Forelimb muscle (tissue), 1 donor: ENCODE measurements around the gene ADD2. TPM values are rescaled to one million over a fixed set of nuclear protein-coding genes. Genes with fewer than 3 reads are reported as not detected.
"Not testable (repeated sequence)": the region's sequence is repeated elsewhere in the genome, so short reads cannot be mapped to it uniquely, and the experiment has no call there.

Source experiments
- DNase-seq: peaks from one replicate; pipeline ENCODE4 v3.0.0-alpha.2; 2013; ENCODE audit warnings: low read depth
- polyA plus RNA-seq: library from polyadenylated mRNA; unstranded; fragments of 120-200 nt; gene quantifications from one replicate; pipeline ENCODE4 v1.2.1, GENCODE V29; 2013; ENCODE audit not compliant: insufficient read length

ADD2 gene
- 1.8 TPM for polyA plus RNA-seq

GRCh38 chr2:70767699-70768589, at the start of gene ADD2:
ADD2 (minus strand) TSS chr2:70768200; CDS start chr2:70706408, 61,792 bp downstream.
- DNase-seq = no peak

GRCh38 chr2:70817284-70817954, 49.4 kb upstream of the ADD2 start:
- no peak for DNase-seq

DNA sequence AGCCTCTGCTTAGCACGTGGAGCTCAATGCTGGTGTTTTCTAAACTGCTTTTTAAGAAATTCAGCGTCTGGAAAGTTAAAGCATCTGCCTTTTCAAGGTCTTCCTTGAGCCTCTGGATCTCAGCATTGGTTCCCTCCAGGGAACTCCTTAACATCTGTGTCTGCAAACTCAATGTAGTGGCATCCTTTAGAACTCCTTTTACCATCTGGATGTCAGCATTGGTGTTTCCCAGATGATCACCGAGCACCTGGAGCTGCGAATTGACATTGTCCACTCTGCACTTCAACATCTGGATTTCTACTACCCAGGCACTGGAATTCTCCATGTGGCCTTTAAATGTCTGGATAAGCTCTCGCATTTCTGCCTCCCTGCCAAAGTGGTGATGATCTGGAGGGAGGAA, 48.7 kb upstream of the ADD2 start:
- no peak for DNase-seq

GRCh38 chr2:70808983-70809958, 41.3 kb upstream of the ADD2 start:
- no peak for DNase-seq

- no peak for DNase-seq
These were observed 39.8 kb upstream of the ADD2 start for GRCh38 chr2:70807828-70808118.

DNA sequence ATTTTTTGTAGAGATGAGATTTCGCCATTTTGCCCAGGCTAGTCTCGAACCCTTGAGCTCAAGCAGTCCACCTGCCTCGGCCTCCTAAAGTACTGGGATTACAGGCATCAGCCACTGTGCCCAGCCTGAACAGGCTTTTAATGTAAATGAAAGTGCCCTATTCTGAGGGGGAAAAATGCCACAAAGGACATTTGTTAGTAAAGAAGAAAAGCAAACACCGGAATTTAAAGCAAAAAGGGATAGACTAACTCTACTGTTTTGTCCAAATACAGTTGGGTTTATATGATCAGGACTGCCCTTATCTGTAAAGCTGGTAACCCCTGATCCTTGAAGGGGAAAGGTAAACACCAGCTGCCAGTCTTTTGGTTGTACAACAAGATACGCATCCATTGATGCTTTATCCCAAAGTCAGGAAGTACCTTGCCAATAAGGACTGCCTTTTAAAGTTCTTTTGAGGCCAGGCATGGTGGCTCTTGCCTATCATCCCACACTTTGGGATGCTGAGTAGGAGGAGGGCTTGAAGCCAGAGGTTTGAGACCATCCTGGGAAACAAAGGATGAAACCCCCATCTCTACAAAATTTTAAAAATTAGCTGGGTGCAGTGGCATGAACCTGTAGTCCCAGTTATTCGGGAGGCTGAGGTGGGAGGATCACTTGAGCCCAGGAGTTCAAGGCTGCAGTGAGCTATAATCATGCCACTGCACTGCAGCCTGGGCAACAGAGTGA, 39.3 kb upstream of the ADD2 start:
- no peak for DNase-seq

DNA sequence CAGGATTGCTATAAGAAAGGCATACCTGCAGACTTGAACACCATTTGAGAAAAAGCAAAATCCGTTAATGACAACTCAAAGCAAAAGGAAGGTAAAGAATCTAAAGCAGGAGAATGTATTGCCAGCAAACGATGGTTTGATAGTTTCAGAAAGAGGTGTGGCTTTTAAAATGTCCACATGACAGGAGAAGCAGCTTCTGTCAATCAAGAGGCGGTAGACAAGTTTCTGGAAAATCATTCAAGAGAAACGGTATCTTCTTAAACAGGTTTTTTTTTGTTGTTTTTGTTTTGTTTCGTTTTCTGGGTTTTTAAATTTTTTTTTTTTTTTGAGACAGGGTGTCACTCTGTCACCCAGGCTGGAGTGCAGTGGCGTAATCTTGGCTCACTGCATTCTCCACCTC, 38.6 kb upstream of the ADD2 start:
- no peak for DNase-seq

DNA sequence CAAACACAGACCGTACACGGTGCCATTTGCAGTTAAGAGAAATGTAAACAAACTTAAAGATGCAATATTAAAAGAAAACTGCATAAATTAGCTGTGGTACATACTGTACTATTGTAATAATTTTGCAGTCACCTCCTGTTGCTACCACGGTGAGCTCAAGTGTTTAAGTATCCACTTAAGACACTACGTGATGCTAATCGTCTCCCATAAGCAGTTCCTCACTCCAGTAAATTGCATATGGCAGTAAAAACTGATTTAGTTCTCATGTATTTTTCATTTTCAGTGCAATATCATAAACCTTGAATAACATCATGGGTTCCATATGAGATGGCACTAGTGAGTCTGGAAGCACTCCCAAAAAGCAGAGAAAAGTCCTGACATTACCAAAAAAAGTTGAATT, 38.0 kb upstream of the ADD2 start:
- DNase-seq = no peak

DNA sequence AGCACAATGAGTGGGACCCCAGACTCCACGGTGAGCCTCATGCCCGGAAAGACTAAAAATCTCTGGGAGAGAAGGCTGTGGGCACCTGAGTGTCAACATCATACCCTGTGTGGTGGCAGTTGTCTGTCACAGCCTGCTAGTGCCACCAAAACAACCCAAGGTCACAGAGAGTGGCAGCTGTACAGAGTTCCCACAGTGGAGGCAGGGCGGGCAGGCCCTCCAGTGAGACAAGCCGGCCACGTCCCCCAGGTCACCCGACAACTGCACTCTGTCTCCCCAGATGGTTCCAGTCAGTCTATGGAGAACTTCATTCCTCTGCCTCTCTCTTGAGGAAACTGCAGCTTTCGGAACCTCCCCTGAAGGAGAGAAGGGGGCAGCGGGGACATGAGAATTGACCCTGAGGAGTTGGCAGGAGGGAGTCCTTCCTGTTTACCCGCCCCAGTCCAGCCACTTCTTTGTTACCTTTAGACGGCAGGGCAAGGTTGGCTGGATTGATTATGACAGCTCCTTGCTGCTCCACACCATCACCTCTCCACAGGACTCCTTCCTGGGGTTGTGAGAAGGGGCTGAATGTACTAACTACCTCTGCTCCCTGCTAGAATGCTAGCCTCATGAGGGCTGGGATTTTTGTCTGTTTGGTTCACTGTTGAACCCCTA, 33.7 kb upstream of the ADD2 start:
- no peak for DNase-seq

- DNase-seq = no peak
These were observed 31.7 kb upstream of the ADD2 start for GRCh38 chr2:70799706-70800105.

DNA sequence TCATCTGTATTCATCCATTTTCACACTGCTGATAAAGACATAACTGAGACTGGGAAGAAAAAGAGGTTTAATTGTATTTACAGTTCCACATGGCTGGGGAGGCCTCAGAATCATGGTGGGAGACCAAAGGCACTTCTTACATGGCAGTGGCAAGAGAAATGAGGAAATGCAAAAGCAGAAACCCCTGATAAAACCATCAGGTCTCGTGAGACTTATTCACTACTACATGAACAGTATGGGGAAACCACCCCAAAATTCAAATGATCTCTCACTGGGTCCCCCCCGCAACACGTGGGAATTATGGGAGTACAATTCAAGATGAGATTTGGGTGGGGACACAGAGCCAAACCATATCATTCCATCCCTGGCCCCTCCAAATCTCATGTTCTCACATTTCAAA, 30.0 kb upstream of the ADD2 start:
- not testable (repeated sequence) for DNase-seq

DNA sequence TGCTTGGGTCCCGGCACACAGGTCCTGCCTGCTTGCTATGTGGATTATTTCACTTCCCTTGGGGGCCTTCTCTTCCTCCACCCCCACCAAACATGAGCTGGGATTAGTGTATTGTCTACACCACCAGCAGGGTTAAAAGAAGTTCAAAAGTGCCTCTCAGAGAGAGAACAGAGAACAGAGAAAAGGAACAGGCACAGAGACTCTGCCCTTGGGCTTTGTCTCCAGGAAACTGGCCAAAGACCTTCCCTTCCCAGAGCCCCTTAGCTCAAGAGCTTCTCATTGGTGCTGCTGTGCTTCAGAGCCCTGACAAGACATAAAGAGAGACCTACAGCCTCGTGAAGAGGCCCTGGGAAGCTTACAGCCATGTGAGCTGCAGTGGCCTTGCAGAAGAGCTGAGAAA, 29.5 kb upstream of the ADD2 start:
- no peak for DNase-seq

GRCh38 chr2:70796262-70796661, 28.3 kb upstream of the ADD2 start:
- DNase-seq = no peak

GRCh38 chr2:70795164-70795995, 27.4 kb upstream of the ADD2 start:
- DNase-seq = no peak

DNA sequence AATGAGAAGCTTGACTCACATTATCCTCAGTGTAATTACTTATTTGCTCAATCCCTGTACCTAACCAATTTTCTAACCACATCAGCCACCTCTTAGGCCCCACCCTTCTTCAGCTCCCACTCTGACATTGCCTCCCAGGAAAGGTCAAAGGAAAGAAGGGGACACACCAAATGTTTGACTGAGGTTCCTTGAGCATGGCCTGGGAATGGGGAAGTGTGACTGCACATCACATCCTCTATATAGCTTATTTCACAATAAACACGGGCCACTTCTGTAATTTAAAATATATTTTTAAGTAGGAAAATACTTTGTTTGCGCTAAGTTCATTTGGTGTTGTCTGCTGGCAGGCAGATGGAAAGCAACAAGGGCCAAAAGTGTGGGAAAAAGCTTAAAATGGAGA, 25.4 kb upstream of the ADD2 start:
- no peak for DNase-seq

DNA sequence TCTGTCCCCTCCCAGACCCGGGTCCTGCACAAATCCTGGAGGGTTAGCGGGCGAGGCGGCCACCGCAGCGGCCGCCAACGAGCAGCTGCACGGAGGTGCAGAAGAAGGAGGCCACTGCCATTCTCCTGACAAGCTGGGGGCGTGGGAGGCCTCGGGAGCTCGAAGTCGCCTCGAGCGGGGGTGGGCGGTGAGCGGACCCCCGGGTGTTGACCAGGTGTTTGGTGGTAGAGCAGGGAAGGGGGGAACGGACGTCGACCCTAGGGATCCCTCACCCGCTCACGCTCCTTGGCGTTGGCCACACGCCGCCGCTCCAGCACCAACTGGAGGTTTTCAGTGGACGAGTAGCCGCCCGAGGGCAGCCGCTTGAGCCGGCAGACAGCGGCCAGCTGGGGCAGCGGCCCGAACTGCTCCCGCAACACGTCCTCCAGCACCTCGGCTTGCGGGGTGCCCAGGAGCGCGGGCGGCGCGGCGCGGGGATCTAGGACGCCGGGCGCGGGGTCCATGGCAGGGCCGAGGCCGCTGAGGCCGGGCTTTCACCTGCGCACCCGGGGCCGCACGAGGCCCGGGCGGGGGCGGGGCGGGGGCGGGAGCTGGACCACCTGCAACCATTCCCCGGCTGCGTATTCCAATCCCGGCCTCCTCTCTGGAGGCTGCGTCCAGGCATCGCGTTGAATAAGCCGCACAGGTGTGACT, 22.3 kb upstream of the ADD2 start, which contains the start of gene FIGLA:
TSS of gene FIGLA (minus strand) at position 508 of the 693 bp plus-strand sequence. CDS start at position 503, 5 bp downstream.
- DNase-seq = no peak

- DNase-seq = no peak
These were observed 21.5 kb upstream of the ADD2 start for GRCh38 chr2:70789304-70790135.
